Esophagus squamous epithelium (tissue), 4 donors: ENCODE data around the gene GNB5.

Source experiments
- POLR2A ChIP-seq, 4 donors: fragments of 450-650 bp; IDR thresholded peaks; one replicate each; pipeline ENCODE4 v1.6.1; 2017; ENCODE audit warnings: antibody characterized with exemption in 4 of 4, mild to moderate bottlenecking in 4 of 4, moderate library complexity in 3 of 4
- TF ChIP-seq, protein P1 (sequence below), 6 experiments: fragments of 450-650 bp in 4 of 6; fragments of 200-600 bp in 2 of 6; sonication (generic) in 2 of 6; IDR thresholded peaks; one replicate each; pipeline ENCODE4 v1.5.1; 2016 to 2019; ENCODE audit warnings: antibody characterized with exemption in 6 of 6, mild to moderate bottlenecking in 4 of 6, moderate library complexity in 4 of 6

DNA sequence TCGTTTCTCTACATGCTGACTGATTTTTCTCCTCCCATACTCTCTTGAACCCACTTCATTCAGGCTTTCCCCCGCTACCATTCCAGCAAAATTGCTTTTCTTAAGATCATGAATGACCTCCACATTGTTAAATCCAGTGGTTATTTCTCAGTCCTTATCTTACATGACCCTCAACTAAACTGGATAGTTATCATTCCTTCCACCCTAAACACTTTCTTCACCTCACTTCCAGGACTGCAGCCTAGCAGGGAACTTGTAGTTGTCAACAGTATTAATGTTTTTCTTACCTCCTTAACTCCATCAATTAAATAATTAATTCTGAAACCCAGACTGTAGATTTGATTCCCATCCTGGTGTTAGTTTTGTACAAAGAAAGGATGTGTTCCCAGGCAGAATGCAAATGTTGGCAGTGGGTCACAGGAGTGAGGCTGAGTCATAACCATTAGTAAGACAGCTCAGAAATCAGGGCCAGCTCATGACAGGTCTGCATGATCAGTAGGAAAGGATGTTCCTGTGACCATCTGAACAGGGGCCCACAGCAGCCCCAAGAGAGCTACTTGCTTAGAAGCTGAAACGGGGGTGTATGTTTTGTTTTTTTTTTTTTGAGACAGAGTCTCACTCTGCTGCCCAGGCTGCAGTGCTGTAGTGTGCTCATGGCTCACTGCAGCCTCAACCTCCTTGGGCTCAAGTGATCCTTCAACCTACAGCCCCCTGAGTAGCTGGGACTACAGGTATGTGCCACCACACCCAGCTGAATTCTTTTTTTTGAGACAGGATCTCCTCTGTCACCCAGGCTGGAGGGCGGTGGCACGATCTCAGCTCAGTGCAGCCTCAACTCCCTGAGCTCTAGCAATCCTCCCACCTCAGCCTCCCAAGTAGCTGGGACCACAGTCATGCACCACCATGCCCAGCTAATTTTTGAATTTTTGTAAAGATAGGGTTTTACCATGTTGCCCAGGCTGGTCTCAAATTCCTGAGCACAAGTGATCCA lies 87.7 kb downstream of the GNB5 start:
- TF ChIP-seq, protein P1, sequence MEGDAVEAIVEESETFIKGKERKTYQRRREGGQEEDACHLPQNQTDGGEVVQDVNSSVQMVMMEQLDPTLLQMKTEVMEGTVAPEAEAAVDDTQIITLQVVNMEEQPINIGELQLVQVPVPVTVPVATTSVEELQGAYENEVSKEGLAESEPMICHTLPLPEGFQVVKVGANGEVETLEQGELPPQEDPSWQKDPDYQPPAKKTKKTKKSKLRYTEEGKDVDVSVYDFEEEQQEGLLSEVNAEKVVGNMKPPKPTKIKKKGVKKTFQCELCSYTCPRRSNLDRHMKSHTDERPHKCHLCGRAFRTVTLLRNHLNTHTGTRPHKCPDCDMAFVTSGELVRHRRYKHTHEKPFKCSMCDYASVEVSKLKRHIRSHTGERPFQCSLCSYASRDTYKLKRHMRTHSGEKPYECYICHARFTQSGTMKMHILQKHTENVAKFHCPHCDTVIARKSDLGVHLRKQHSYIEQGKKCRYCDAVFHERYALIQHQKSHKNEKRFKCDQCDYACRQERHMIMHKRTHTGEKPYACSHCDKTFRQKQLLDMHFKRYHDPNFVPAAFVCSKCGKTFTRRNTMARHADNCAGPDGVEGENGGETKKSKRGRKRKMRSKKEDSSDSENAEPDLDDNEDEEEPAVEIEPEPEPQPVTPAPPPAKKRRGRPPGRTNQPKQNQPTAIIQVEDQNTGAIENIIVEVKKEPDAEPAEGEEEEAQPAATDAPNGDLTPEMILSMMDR (IDR thresholded peaks at IDR 0.05), result no peak
- no peak for TF ChIP-seq POLR2A (IDR thresholded peaks at IDR 0.05)
